ENCODE measurements around the gene PRKAA1.

GRCh38 chr5:40717281-40717680, 80.9 kb downstream of the PRKAA1 start:
- TF ChIP-seq, protein P1, sequence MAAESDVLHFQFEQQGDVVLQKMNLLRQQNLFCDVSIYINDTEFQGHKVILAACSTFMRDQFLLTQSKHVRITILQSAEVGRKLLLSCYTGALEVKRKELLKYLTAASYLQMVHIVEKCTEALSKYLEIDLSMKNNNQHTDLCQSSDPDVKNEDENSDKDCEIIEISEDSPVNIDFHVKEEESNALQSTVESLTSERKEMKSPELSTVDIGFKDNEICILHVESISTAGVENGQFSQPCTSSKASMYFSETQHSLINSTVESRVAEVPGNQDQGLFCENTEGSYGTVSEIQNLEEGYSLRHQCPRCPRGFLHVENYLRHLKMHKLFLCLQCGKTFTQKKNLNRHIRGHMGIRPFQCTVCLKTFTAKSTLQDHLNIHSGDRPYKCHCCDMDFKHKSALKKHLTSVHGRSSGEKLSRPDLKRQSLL (tag by site-specific recombination; IDR thresholded peaks at IDR 0.05) = no peak
- TF ChIP-seq, protein P2, sequence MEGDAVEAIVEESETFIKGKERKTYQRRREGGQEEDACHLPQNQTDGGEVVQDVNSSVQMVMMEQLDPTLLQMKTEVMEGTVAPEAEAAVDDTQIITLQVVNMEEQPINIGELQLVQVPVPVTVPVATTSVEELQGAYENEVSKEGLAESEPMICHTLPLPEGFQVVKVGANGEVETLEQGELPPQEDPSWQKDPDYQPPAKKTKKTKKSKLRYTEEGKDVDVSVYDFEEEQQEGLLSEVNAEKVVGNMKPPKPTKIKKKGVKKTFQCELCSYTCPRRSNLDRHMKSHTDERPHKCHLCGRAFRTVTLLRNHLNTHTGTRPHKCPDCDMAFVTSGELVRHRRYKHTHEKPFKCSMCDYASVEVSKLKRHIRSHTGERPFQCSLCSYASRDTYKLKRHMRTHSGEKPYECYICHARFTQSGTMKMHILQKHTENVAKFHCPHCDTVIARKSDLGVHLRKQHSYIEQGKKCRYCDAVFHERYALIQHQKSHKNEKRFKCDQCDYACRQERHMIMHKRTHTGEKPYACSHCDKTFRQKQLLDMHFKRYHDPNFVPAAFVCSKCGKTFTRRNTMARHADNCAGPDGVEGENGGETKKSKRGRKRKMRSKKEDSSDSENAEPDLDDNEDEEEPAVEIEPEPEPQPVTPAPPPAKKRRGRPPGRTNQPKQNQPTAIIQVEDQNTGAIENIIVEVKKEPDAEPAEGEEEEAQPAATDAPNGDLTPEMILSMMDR (tag by site-specific recombination; IDR thresholded peaks at IDR 0.05) = no peak
- TF ChIP-seq ATF2 (tag by site-specific recombination; IDR thresholded peaks at IDR 0.05; ENCODE audit: low read depth) (no peak), HOXA7 (CRISPR knock-in tag; IDR thresholded peaks at IDR 0.05; ENCODE audit: borderline replicate concordance) (no peak), IKZF3 (tag by site-specific recombination; IDR thresholded peaks at IDR 0.05) (no peak)

All from HEK293 (cell line).